HG02938 (cell line): ENCODE results near the gene IFNGR1.

Experiments used
- ATAC-seq: cut with Tn5 transposase; IDR thresholded peaks from one replicate; pipeline ENCODE4 v1.9.1; 2021; ENCODE audit warnings: mild to moderate bottlenecking, moderate library complexity; ENCODE audit not compliant: unreplicated experiment

The IFNGR1 gene

DNA sequence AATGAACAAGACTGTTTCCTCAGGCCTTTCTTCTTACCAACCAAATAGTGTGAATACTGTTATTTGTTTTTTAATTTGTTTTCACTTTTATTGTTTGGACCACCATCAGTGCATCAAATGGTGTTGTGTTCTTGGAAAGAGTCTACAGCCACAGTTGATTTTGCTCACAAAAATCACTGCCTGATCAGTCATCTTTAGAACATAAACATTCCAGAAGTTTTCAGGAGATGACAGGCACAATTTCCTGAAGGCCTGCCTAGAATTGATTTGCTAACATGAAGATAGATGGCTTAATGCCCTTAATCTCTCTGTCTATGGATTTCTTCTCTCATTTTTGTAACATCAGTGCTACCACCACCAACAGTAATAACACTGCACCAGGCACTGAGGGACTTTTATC is 59.3 kb downstream of the IFNGR1 start:
- ATAC-seq: no peak

DNA sequence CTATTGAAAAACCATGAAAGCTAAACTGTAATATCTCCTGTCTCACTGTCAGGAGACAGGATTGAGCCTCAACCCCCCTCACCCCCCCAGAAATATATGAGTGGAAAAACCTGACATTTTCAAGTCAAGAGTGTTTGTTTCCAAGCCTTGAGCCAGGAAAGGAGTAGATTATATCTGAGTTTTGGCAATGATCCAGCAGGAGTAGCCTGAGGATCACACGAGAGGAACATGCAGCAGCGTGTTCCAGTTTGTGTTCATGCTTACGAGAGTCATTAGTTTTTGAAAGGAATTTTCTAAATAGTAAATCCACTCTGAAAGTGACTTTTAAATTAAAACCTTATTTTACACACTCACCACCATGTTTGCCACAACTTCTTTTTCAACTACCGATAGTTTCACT is 61.6 kb downstream of the IFNGR1 start:
- ATAC-seq: no peak

DNA sequence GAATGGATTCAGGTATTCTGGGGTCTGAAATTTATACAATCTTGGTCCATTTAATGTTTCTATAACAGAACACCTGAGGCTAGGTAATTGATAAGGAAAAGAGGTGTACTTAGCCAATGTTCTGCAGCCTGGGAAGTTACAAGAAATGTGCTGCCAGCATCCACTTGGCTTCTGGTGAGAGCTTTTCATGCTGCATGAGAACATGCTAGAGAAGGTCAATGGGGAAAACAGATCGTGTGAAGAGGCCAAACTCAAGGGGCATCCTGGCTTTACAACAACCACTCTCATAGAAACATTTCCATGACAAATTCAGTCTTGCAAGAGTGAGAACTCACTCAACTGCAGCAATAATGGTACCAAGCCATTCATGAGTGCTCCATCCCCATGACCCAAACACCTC is 62.5 kb downstream of the IFNGR1 start:
- no peak for ATAC-seq

DNA sequence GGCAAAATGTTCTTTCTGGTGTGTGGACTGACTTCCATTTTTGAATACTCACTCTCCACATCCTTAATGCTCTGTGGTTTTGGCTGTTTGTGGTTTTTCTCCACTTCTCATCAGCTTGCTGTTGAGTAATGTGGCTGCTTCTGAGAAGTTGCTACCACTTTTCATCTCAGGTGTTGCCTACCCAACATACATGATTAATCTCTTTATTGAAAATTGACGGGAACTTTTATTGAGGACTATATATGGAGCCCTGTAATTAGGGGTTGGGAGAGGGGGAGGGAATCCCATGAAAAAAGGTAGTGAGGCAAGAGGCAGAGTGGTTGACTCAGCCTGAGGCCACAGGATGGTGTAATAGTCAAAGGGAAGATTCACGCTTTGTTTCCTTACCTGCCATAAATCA is 63.4 kb downstream of the IFNGR1 start:
- peak; percentile 71 for ATAC-seq

DNA sequence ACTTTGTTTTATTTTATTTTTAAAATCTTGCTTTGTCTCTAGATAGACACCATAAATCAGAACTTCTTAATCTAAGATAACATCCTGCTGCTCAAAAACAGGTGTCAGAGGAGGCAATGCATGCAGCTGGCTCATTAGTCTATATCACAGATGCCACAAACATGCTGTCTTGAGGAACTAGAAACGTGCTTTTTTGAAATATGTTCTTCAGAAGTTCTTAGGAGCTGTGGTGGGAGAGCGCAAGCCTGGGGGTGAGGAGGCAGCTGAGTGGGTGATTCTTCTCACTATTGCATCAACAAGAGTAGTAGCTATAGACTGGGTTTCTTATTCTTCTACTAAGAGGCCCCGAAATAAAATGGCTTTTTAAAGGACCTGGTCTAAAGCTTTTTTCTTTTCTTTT is 69.1 kb downstream of the IFNGR1 start:
- ATAC-seq: no peak

DNA sequence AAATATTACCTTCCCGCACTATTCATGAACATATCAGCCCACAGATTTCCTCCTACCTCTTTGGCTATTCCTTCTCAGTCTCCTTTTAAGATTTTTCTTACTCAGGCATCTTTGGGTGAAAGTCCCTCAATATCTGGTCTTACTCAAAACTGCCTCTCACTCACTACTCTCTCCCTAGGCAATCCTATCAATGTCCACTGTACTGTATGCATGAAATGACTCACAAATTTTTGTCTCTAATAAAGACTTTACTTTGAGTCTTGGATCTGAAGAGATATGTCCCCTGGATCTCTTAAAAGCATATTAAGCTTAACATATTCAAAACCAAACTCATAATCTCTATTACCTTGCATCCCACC is 70.2 kb downstream of the IFNGR1 start:
- ATAC-seq: no peak

DNA sequence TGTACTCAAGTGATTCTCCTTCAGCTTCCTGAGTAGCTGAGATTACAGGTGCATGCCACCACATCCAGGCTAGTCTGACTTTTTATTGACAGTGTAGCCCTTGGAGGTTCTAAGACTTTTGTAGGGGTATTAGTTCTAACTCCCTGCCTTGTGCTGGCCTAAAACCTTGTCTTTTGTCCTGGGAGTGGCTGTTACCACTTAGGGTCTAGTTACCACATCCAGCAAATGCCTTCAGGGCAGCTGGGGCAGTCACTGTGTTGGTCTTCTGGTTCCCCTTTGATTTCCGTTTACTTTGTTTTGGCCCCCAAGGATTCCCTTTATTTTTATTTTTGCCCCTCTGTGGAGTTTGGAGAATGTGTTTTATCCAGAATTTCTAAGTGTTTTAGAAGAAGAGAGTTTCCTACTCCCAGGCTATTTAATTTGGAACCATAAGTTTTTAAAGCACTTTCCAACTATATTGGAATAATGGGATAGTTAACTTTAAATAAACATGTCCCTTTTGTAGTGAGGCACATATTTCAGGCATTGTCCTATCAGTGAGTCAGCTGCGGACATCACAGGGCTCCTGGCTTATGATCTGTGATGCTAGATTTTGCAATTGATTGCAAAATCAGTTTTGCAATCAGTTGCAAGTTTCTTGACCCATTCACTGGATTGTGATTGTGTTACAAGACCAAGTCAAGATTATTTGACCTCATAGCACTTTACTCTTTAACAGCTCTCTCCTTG is 70.7 kb downstream of the IFNGR1 start:
- ATAC-seq: no peak
